SK-N-SH treated with all-trans-retinoic acid at 6 μM for 48 hours (cell line): ENCODE measurements around the gene ALG10B.
"Not testable (repeated sequence)": the region's sequence is repeated elsewhere in the genome, so short reads cannot be mapped to it uniquely, and the experiment has no call there.

Experiments used
- CSDC2 ChIP-seq: fragments of 250-450 bp; sonication (Bioruptor Pico); IDR thresholded peaks from 2 replicates; pipeline ENCODE4 v1.5.0; 2020; ENCODE audit warnings: mild to moderate bottlenecking, moderate library complexity
- PATZ1 ChIP-seq: fragments of 250-450 bp; sonication (Bioruptor Pico); IDR thresholded peaks from 2 replicates; pipeline ENCODE4 v1.8.0; 2020; ENCODE audit warnings: mild to moderate bottlenecking, moderate library complexity, borderline replicate concordance
- POU6F1 ChIP-seq: fragments of 250-450 bp; sonication (Bioruptor Pico); IDR thresholded peaks from 2 replicates; pipeline ENCODE4 v1.8.0; 2021; ENCODE audit warnings: low read depth, mild to moderate bottlenecking, moderate library complexity, borderline replicate concordance
- SNAI2 ChIP-seq: fragments of 250-450 bp; sonication (Bioruptor Pico); IDR thresholded peaks from 2 replicates; pipeline ENCODE4 v1.5.0; 2020; ENCODE audit warnings: mild to moderate bottlenecking, moderate library complexity
- TCF4 ChIP-seq: fragments of 250-450 bp; sonication (Bioruptor Pico); IDR thresholded peaks from 2 replicates; pipeline ENCODE4 v1.8.0; 2021; ENCODE audit warnings: mild to moderate bottlenecking, moderate library complexity, borderline replicate concordance
- ZFP30 ChIP-seq: fragments of 450-650 bp; formaldehyde crosslinking; IDR thresholded peaks from 2 replicates; pipeline ENCODE4 v1.5.0; 2022; ENCODE audit warnings: mild to moderate bottlenecking, moderate library complexity
- ZNF70 ChIP-seq: fragments of 450-650 bp; formaldehyde crosslinking; IDR thresholded peaks from 2 replicates; pipeline ENCODE4 v1.5.0; 2020; ENCODE audit warnings: mild to moderate bottlenecking, moderate library complexity
- ZNF8 ChIP-seq: fragments of 450-650 bp; formaldehyde crosslinking; IDR thresholded peaks from 2 replicates; pipeline ENCODE4 v1.5.0; 2020; ENCODE audit warnings: mild to moderate bottlenecking, moderate library complexity

- not testable (repeated sequence) for TF ChIP-seq SNAI2, ZNF8, ZFP30, PATZ1, POU6F1, TCF4, CSDC2, ZNF70 (CRISPR knock-in tag)
These were observed 27.3 kb downstream of the ALG10B start for GRCh38 chr12:38343916-38344315.
